Uterus (tissue), 2 donors: ENCODE measurements around the gene AHCYL1.

Source experiments
- CTCF ChIP-seq, 4 experiments: fragments of 200-600 bp in 2 of 4; fragments of 450-650 bp in 2 of 4; sonication (generic) in 2 of 4; IDR thresholded peaks; one replicate each; pipeline ENCODE4 v1.5.1; 2016 to 2019; ENCODE audit warnings: antibody characterized with exemption in 4 of 4, mild to moderate bottlenecking in 2 of 4, moderate library complexity in 1 of 4
- POLR2A ChIP-seq, 2 donors: fragments of 450-650 bp; IDR thresholded peaks; one replicate each; pipeline ENCODE4 v1.6.1; 2016; ENCODE audit warnings: antibody characterized with exemption in 2 of 2, mild to moderate bottlenecking in 1 of 2, moderate library complexity in 1 of 2

- no peak for TF ChIP-seq CTCF (IDR thresholded peaks at IDR 0.05)
- TF ChIP-seq POLR2A (IDR thresholded peaks at IDR 0.05), result no peak
Observed at GRCh38 chr1:110034040-110034450, 49.5 kb downstream of the AHCYL1 start.
